OCI-LY1 (cell line): ENCODE results near the gene ARPP19.

Source experiments
- EZH2 ChIP-seq: fragments of 200-600 bp; sonication (generic), shearing (Covaris generic); IDR thresholded peaks from 2 replicates; pipeline ENCODE4 v1.8.0; 2017; ENCODE audit warnings: borderline replicate concordance, mixed run types, mild to moderate bottlenecking, antibody characterized with exemption, low read length, moderate library complexity, mixed read lengths
- TF ChIP-seq, protein P1 (sequence below): fragments of 200-600 bp; sonication (generic), shearing (Covaris generic); IDR thresholded peaks from 2 replicates; pipeline ENCODE4 v1.5.1; 2017; ENCODE audit warnings: mild to moderate bottlenecking, antibody characterized with exemption, low read length, moderate library complexity, mixed read lengths

DNA sequence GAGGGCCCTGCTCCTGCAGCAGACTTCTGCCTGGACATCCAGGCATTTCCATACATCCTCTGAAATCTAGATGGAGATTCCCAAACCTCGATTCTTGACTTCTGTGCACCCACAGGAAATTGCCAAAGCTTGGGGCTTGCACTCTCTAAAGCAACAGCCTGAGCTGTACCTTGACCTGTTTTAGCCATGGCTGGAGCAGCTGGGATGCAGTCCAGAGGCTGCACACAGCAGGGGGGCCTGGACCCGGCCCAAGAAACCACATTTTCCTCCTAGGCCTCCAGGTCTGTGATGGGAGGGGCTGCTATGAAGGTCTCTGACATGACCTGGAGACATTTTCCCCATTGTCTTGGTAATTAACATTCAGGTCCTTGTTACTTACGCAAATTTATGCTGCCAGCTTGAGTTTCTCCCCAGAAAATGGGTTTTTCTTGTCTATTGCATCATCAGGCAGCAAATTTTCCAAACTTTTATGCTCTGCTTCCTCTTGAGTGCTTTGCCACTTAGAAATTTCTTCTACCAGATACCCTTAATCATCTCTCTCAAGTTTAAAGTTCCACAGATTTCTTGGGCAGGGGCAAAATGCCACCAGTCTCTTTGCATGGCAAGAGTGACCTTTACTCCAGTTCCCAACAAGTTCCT, 28.3 kb downstream of the ARPP19 start:
- TF ChIP-seq, protein P1, sequence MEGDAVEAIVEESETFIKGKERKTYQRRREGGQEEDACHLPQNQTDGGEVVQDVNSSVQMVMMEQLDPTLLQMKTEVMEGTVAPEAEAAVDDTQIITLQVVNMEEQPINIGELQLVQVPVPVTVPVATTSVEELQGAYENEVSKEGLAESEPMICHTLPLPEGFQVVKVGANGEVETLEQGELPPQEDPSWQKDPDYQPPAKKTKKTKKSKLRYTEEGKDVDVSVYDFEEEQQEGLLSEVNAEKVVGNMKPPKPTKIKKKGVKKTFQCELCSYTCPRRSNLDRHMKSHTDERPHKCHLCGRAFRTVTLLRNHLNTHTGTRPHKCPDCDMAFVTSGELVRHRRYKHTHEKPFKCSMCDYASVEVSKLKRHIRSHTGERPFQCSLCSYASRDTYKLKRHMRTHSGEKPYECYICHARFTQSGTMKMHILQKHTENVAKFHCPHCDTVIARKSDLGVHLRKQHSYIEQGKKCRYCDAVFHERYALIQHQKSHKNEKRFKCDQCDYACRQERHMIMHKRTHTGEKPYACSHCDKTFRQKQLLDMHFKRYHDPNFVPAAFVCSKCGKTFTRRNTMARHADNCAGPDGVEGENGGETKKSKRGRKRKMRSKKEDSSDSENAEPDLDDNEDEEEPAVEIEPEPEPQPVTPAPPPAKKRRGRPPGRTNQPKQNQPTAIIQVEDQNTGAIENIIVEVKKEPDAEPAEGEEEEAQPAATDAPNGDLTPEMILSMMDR: no peak
- no peak for TF ChIP-seq EZH2
